Smooth muscle cell (in vitro differentiated cells): ENCODE data around the gene PKNOX2. TPM values are rescaled to one million over a fixed set of nuclear protein-coding genes. Genes with fewer than 3 reads are reported as not detected.

Source experiments
- DNase-seq: peaks from one replicate; lab custom pipeline; 2025; ENCODE audit not compliant: unreplicated experiment; lab: John Stamatoyannopoulos, UW
- H2AFZ ChIP-seq: fragments of 200-600 bp; sonication (generic); 2 replicates; pipeline ENCODE4 v1.6.0; 2016; ENCODE audit warnings: antibody characterized with exemption, low read depth, mild to moderate bottlenecking
- H3F3A ChIP-seq: fragments of 200-600 bp; sonication (generic); 2 replicates; pipeline ENCODE4 v1.6.0; 2017; ENCODE audit warnings: antibody characterized with exemption, low read depth
- H3K27ac ChIP-seq: fragments of 200-600 bp; sonication (generic); 2 replicates; pipeline ENCODE4 v1.5.1; 2016; ENCODE audit warnings: low read depth, mild to moderate bottlenecking
- H3K27me3 ChIP-seq: fragments of 200-600 bp; sonication (generic); 2 replicates; pipeline ENCODE4 v1.6.1; 2016; ENCODE audit warnings: low read depth, mild to moderate bottlenecking
- H3K36me3 ChIP-seq: fragments of 200-600 bp; sonication (generic); 2 replicates; pipeline ENCODE4 v1.5.1; 2016; ENCODE audit warnings: low read depth
- H3K4me1 ChIP-seq: fragments of 200-600 bp; sonication (generic); 2 replicates; pipeline ENCODE4 v1.5.1; 2016; ENCODE audit warnings: low read depth
- H3K4me2 ChIP-seq: fragments of 200-600 bp; sonication (generic); 2 replicates; pipeline ENCODE4 v1.6.0; 2016; ENCODE audit warnings: mild to moderate bottlenecking
- H3K4me3 ChIP-seq: fragments of 200-600 bp; sonication (generic); 2 replicates; pipeline ENCODE4 v1.5.1; 2016; ENCODE audit warnings: mild to moderate bottlenecking
- H3K79me2 ChIP-seq: fragments of 200-600 bp; sonication (generic); 2 replicates; pipeline ENCODE4 v1.6.0; 2016; ENCODE audit warnings: low read depth, mild to moderate bottlenecking
- H3K9ac ChIP-seq: fragments of 200-600 bp; sonication (generic); 2 replicates; pipeline ENCODE4 v1.6.0; 2016; ENCODE audit warnings: low read depth
- H3K9me3 ChIP-seq: fragments of 200-600 bp; sonication (generic); replicated peaks from 2 replicates; pipeline ENCODE4 v1.5.1; 2016; ENCODE audit warnings: low read depth
- H4K20me1 ChIP-seq: fragments of 200-600 bp; sonication (generic); 2 replicates; pipeline ENCODE4 v1.6.0; 2016; ENCODE audit warnings: low read depth
- WGBS: methylation state at CpG from one replicate; pipeline ENCODE4 v1.1.7; 2016; ENCODE audit warnings: low lambda C conversion rate; 5-methylcytosine and 5-hydroxymethylcytosine counted together
- polyA plus RNA-seq: library from polyadenylated mRNA; unstranded; fragments of >200 nt; fragmentation: Nextera tagmentation; extraction: Ambion mirVana; gene quantifications from 2 replicates; pipeline ENCODE4 v1.2.1, GENCODE V29; 2016
- total RNA-seq: library from RNA; depleted of rRNA; stranded (reverse); fragments of >200 nt; gene quantifications from 2 replicates; pipeline ENCODE4 v1.2.3, GENCODE V29; 2014
- TF ChIP-seq, protein P1 (sequence below): fragments of 200-600 bp; sonication (generic); IDR thresholded peaks from 2 replicates; pipeline ENCODE4 v1.5.1; 2017; ENCODE audit warnings: borderline replicate concordance, mild to moderate bottlenecking, antibody characterized with exemption; ENCODE audit not compliant: insufficient read depth, poor library complexity, severe bottlenecking

PKNOX2 gene
- total and polyA plus RNA-seq, 2 experiments from 2014 or later, result 7.2 to 7.9 TPM

DNA sequence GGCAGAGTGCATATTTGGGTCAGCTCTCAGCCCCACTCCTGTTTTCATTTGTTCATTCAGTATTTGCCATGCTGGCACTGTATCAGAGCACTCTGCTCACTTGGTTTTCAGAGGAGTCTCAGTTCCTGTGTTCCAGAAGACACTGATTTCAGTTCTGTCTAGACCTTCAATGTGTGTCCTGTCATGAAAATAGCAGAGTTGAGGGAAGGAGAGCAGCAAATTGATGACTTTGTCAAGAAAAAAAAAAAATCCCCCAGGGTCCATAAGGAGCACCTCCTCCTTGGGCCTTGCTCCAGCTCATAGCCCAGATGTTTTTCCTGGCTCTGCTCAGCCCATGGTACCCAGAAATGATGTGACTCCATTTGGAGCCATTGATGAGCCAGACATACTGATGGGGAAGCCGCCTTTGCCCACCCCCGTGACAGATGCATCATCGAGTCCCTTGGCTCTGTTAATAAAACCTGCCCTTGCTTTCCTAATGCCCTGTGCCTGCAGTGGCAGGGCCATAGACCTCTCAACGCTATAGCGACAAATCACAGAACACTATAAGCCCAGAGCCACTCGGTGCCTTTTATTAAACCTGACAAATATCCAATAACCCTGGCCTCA lies 107.0 kb downstream of the PKNOX2 start:
- H3K36me3 ChIP-seq, result no peaks in the 10 kb centered on the region
- peaks cover 6% of the 10 kb centered on the region for H3K79me2 ChIP-seq
- no peak for DNase-seq
- peaks cover 9% of the 10 kb centered on the region for H3F3A ChIP-seq
- peak overlapping the region; percentile 31 for H3K4me2 ChIP-seq
- TF ChIP-seq, protein P1, sequence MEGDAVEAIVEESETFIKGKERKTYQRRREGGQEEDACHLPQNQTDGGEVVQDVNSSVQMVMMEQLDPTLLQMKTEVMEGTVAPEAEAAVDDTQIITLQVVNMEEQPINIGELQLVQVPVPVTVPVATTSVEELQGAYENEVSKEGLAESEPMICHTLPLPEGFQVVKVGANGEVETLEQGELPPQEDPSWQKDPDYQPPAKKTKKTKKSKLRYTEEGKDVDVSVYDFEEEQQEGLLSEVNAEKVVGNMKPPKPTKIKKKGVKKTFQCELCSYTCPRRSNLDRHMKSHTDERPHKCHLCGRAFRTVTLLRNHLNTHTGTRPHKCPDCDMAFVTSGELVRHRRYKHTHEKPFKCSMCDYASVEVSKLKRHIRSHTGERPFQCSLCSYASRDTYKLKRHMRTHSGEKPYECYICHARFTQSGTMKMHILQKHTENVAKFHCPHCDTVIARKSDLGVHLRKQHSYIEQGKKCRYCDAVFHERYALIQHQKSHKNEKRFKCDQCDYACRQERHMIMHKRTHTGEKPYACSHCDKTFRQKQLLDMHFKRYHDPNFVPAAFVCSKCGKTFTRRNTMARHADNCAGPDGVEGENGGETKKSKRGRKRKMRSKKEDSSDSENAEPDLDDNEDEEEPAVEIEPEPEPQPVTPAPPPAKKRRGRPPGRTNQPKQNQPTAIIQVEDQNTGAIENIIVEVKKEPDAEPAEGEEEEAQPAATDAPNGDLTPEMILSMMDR, result no peak
- no peaks in the 10 kb centered on the region for H4K20me1 ChIP-seq
- H3K4me1 ChIP-seq, result peaks cover 35% of the 10 kb centered on the region
- no peaks in the 10 kb centered on the region for H3K9me3 ChIP-seq
- H3K9ac ChIP-seq, result no peak overlapping the region
- H2AFZ ChIP-seq, result no peak overlapping the region
- WGBS, result 87% methylated on average over 6 of the region's 6 CpGs
- peak overlapping the region; percentile 91 for H3K27ac ChIP-seq
- H3K4me3 ChIP-seq, result no peak overlapping the region
- no peaks in the 10 kb centered on the region for H3K27me3 ChIP-seq

DNA sequence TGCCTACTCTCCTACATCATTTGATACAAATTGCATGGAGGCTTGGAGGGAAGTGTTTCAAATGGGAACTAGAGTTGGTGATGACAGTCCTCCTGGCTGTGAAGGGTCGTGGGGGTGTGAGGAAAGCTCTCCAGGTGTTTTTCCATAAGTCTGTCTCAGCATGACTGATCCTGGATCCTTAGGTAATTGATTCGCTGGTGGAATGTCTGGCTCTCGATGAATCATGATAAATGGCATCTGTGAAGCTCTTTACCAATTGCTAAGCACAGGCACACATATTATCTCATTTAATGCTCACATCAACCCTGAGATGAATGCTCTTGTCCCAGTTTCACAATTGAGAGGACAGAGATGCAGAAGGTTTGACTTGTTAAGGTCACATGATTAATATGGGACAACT lies 107.5 kb downstream of the PKNOX2 start:
- DNase-seq, result no peak
- H3K4me2 ChIP-seq, result peak overlapping the region; percentile 39
- TF ChIP-seq, protein P1, result no peak

GRCh38 chr11:125272821-125273220 lies 108.3 kb downstream of the PKNOX2 start:
- no peaks in the 10 kb centered on the region for H3K36me3 ChIP-seq
- H2AFZ ChIP-seq, result no peak overlapping the region
- 46% methylated on average over 10 of the region's 10 CpGs for WGBS
- H3K9ac ChIP-seq, result peak overlapping the region; percentile 9
- peak overlapping the region; percentile 39 for H3K4me2 ChIP-seq
- peaks cover 9% of the 10 kb centered on the region for H3F3A ChIP-seq
- TF ChIP-seq, protein P1, result no peak
- no peaks in the 10 kb centered on the region for H3K9me3 ChIP-seq
- no peak for DNase-seq
- H3K4me1 ChIP-seq, result peaks cover 30% of the 10 kb centered on the region
- peaks cover 13% of the 10 kb centered on the region for H3K79me2 ChIP-seq
- no peaks in the 10 kb centered on the region for H4K20me1 ChIP-seq
- H3K27me3 ChIP-seq, result no peaks in the 10 kb centered on the region
- peak overlapping the region; percentile 91 for H3K27ac ChIP-seq
- H3K4me3 ChIP-seq, result no peak overlapping the region

More for the DNA sequence above, 107.5 kb downstream of the PKNOX2 start:
- 61% methylated on average over 3 of the region's 3 CpGs for WGBS
- H3K4me3 ChIP-seq, result no peak overlapping the region
- no peaks in the 10 kb centered on the region for H3K27me3 ChIP-seq
- peak overlapping the region; percentile 91 for H3K27ac ChIP-seq
- H2AFZ ChIP-seq, result no peak overlapping the region
- H3K36me3 ChIP-seq, result no peaks in the 10 kb centered on the region
- no peak overlapping the region for H3K9ac ChIP-seq
- no peaks in the 10 kb centered on the region for H3K9me3 ChIP-seq
- H3F3A ChIP-seq, result peaks cover 9% of the 10 kb centered on the region
- H3K4me1 ChIP-seq, result peaks cover 35% of the 10 kb centered on the region
- H4K20me1 ChIP-seq, result no peaks in the 10 kb centered on the region
- H3K79me2 ChIP-seq, result peaks cover 12% of the 10 kb centered on the region

DNA sequence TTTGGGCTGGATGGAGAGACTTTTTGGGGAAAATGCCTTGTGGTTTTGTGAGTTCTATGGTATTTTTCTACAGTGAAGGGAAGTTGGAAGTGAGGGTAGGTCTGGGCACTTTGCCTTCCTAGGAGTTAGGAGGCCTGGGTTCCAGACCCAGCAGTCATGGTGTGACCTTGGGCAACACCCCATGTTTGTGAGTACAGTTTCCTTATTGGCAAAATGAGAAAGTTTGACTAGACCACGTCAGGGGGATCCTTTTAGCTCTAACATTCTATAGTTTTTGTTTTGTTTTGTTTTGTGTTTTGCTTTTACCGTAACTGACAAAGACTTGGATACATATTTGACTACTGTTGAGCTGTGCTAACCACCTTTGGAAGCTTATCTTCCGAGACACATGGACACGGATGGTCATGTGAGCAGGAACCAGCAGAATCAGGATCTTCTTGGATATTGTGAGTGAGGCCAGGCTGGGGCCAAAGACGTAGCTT lies 109.0 kb downstream of the PKNOX2 start:
- peak overlapping the region; percentile 9 for H3K9ac ChIP-seq
- WGBS, result 95% methylated on average over 5 of the region's 5 CpGs

More for the DNA sequence above, 109.0 kb downstream of the PKNOX2 start:
- Histone ChIP-seq H3K27ac (peak overlapping the region; percentile 91), H4K20me1 (no peaks in the 10 kb centered on the region), H2AFZ (no peak overlapping the region), H3F3A (peaks cover 9% of the 10 kb centered on the region), H3K36me3 (no peaks in the 10 kb centered on the region), H3K27me3 (no peaks in the 10 kb centered on the region), H3K4me1 (peaks cover 23% of the 10 kb centered on the region), H3K4me2 (no peak overlapping the region), H3K9me3 (no peaks in the 10 kb centered on the region), H3K79me2 (peaks cover 13% of the 10 kb centered on the region), H3K4me3 (no peak overlapping the region)
- DNase-seq, result no peak
- TF ChIP-seq, protein P1, result no peak
